IMR-90 (cell line): ENCODE results near the gene AOPEP. TPM values are rescaled to one million over a fixed set of nuclear protein-coding genes. Genes with fewer than 3 reads are reported as not detected.

Experiments
- ATAC-seq: fragments of 200-7000 bp; cut with Tn5 transposase; 2 replicates; pipeline ENCODE4 v1.9.1; 2020; ENCODE audit warnings: low read depth, mild to moderate bottlenecking, moderate library complexity
- BruUV-seq: library from RNA; stranded (reverse); fragments of 400-500 nt; replicated peaks from 2 replicates; lab custom pipeline; 2021; lab: Mats Ljungman, UMichigan
- CTCF ChIA-PET: fragments of 300-600 bp; formaldehyde crosslinking; extraction: SDS; loops from one replicate; lab custom pipeline; 2021; ENCODE audit warnings: antibody characterized with exemption; lab: Yijun Ruan, JAX
- POLR2A ChIA-PET: fragments of 300-600 bp; sonication (Branson Sonifier 250); formaldehyde crosslinking; loops from one replicate; lab custom pipeline; 2022; ENCODE audit warnings: antibody characterized with exemption; ENCODE audit not compliant: unreplicated experiment; lab: Charles Lee
- DNase-seq: peaks from one replicate; pipeline ENCODE4 v3.0.0; 2013
- H2AFZ ChIP-seq: replicated peaks from 2 replicates; pipeline ENCODE3; 2013; ENCODE audit warnings: low read length, mild to moderate bottlenecking; ENCODE audit not compliant: poor library complexity
- H2AK5ac ChIP-seq: 2 replicates; pipeline ENCODE4 v1.6.1; 2013; ENCODE audit warnings: low read depth, low read length, inconsistent platforms
- H2AK9ac ChIP-seq: replicated peaks from 2 replicates; pipeline ENCODE3; 2013; ENCODE audit warnings: mild to moderate bottlenecking, low read depth, low read length, moderate library complexity; ENCODE audit not compliant: poor library complexity
- H2BK120ac ChIP-seq: 2 replicates; pipeline ENCODE4 v1.6.1; 2013; ENCODE audit warnings: low read depth, low read length, inconsistent platforms
- H2BK15ac ChIP-seq: 3 replicates; pipeline ENCODE4 v1.6.1; 2013; ENCODE audit warnings: low read depth, low read length, inconsistent platforms
- H2BK20ac ChIP-seq: 2 replicates; pipeline ENCODE4 v1.6.1; 2013; ENCODE audit warnings: low read depth, mild to moderate bottlenecking, inconsistent platforms, low read length, moderate library complexity
- H2BK5ac ChIP-seq: 2 replicates; pipeline ENCODE4 v1.6.1; 2013; ENCODE audit warnings: mild to moderate bottlenecking, low read depth, low read length, inconsistent platforms; ENCODE audit not compliant: poor library complexity, severe bottlenecking
- H3K14ac ChIP-seq: replicated peaks from 2 replicates; pipeline ENCODE4 v1.6.1; 2013; ENCODE audit warnings: low read depth, low read length, inconsistent platforms
- H3K18ac ChIP-seq: 2 replicates; pipeline ENCODE4 v1.6.1; 2013; ENCODE audit warnings: low read depth, low read length, control low read depth
- H3K23ac ChIP-seq: 2 replicates; pipeline ENCODE4 v1.6.1; 2013; ENCODE audit warnings: low read depth, low read length, inconsistent platforms
- H3K27ac ChIP-seq: 2 replicates; pipeline ENCODE4 v1.5.1; 2013; ENCODE audit warnings: mild to moderate bottlenecking, control low read depth, low read length; ENCODE audit not compliant: insufficient read depth
- H3K27me3 ChIP-seq: 2 replicates; pipeline ENCODE4 v1.6.1; 2013; ENCODE audit warnings: low read length; ENCODE audit not compliant: control insufficient read depth, insufficient read depth
- H3K36me3 ChIP-seq: 2 replicates; pipeline ENCODE4 v1.6.1; 2013; ENCODE audit warnings: low read length, mixed read lengths; ENCODE audit not compliant: control insufficient read depth, insufficient read depth
- H3K4ac ChIP-seq: 2 replicates; pipeline ENCODE4 v1.6.1; 2013; ENCODE audit warnings: low read depth, low read length, inconsistent platforms
- H3K4me1 ChIP-seq: 2 replicates; pipeline ENCODE4 v1.6.1; 2013; ENCODE audit warnings: low read length, mixed read lengths; ENCODE audit not compliant: control insufficient read depth, insufficient read depth
- H3K4me2 ChIP-seq: 2 replicates; pipeline ENCODE4 v1.6.1; 2013; ENCODE audit warnings: low read depth, mild to moderate bottlenecking, control low read depth, low read length, moderate library complexity
- H3K4me3 ChIP-seq: 2 replicates; pipeline ENCODE4 v1.5.1; 2013; ENCODE audit warnings: low read depth, mild to moderate bottlenecking, control low read depth, low read length, moderate library complexity; ENCODE audit not compliant: insufficient read depth
- H3K56ac ChIP-seq: 2 replicates; pipeline ENCODE4 v1.6.1; 2013; ENCODE audit warnings: low read length, inconsistent platforms; ENCODE audit not compliant: insufficient read depth; ENCODE audit errors: extremely low read depth
- H3K79me1 ChIP-seq, 2 experiments: 2 replicates each; pipeline ENCODE4 v1.6.1; 2013; ENCODE audit warnings: low read length in 2 of 2, inconsistent platforms in 1 of 2, low read depth in 1 of 2
- H3K9ac ChIP-seq: 2 replicates; pipeline ENCODE4 v1.6.1; 2013; ENCODE audit warnings: low read depth, low read length, control low read depth
- H3K9me1 ChIP-seq: 2 replicates; pipeline ENCODE4 v1.6.1; 2013; ENCODE audit warnings: low read length, inconsistent platforms; ENCODE audit not compliant: insufficient read depth
- H3K9me3 ChIP-seq: 2 replicates; pipeline ENCODE4 v1.6.1; 2013; ENCODE audit warnings: low read length; ENCODE audit not compliant: control insufficient read depth, insufficient read depth
- H4K20me1 ChIP-seq: 2 replicates; pipeline ENCODE4 v1.6.1; 2013; ENCODE audit warnings: low read length, inconsistent platforms; ENCODE audit not compliant: insufficient read depth
- H4K5ac ChIP-seq: 2 replicates; pipeline ENCODE4 v1.6.1; 2013; ENCODE audit warnings: mild to moderate bottlenecking, low read depth, low read length, control low read depth
- H4K8ac ChIP-seq, 2 experiments: 2 replicates each; pipeline ENCODE4 v1.6.1; 2013; ENCODE audit warnings: low read depth in 2 of 2, low read length in 2 of 2, control low read depth in 1 of 2, inconsistent platforms in 1 of 2
- H4K91ac ChIP-seq: 2 replicates; pipeline ENCODE4 v1.6.1; 2013; ENCODE audit warnings: low read depth, low read length, inconsistent platforms; ENCODE audit not compliant: insufficient read depth
- BHLHE40 ChIP-seq: fragments of 150-350 bp; IDR thresholded peaks from 2 replicates; pipeline ENCODE4 v1.6.1; 2016; ENCODE audit warnings: mild to moderate bottlenecking, low read depth, low read length
- CEBPB ChIP-seq: IDR thresholded peaks from 2 replicates; pipeline ENCODE4 v1.6.1; 2012; ENCODE audit warnings: low read depth, low read length, improper control_type of control experiment
- CHD1 ChIP-seq: IDR thresholded peaks from 2 replicates; pipeline ENCODE4 v1.6.1; 2012; ENCODE audit warnings: low read depth, low read length, improper control_type of control experiment
- ELK1 ChIP-seq: fragments of 150-350 bp; IDR thresholded peaks from 2 replicates; pipeline ENCODE4 v1.6.1; 2016; ENCODE audit warnings: low read depth, mild to moderate bottlenecking, low read length, moderate library complexity, borderline replicate concordance
- FOS ChIP-seq: fragments of 150-350 bp; IDR thresholded peaks from 2 replicates; pipeline ENCODE4 v1.6.1; 2016; ENCODE audit warnings: low read depth, low read length
- MAFK ChIP-seq: IDR thresholded peaks from 2 replicates; pipeline ENCODE4 v1.6.1; 2012; ENCODE audit warnings: low read depth, low read length, improper control_type of control experiment
- MAZ ChIP-seq: IDR thresholded peaks from 2 replicates; pipeline ENCODE4 v1.6.1; 2012; ENCODE audit warnings: low read depth, mild to moderate bottlenecking, low read length, improper control_type of control experiment, moderate library complexity, borderline replicate concordance
- MXI1 ChIP-seq: IDR thresholded peaks from 2 replicates; pipeline ENCODE4 v1.6.1; 2012; ENCODE audit warnings: low read depth, mild to moderate bottlenecking, low read length, moderate library complexity, borderline replicate concordance
- POLR2A ChIP-seq: IDR thresholded peaks from 2 replicates; pipeline ENCODE4 v1.6.1; 2012; ENCODE audit warnings: mild to moderate bottlenecking, low read depth, low read length
- RAD21 ChIP-seq: IDR thresholded peaks from 2 replicates; pipeline ENCODE4 v1.6.1; 2012; ENCODE audit warnings: low read length, improper control_type of control experiment
- RCOR1 ChIP-seq: IDR thresholded peaks from 2 replicates; pipeline ENCODE4 v1.6.1; 2012; ENCODE audit warnings: mild to moderate bottlenecking, low read length, improper control_type of control experiment; ENCODE audit not compliant: insufficient replicate concordance
- RFX5 ChIP-seq: IDR thresholded peaks from 2 replicates; pipeline ENCODE4 v1.8.0; 2012; ENCODE audit warnings: low read depth, mild to moderate bottlenecking, low read length, moderate library complexity
- SMC3 ChIP-seq: fragments of 150-350 bp; IDR thresholded peaks from 2 replicates; pipeline ENCODE4 v1.6.1; 2016; ENCODE audit warnings: low read depth, mild to moderate bottlenecking, antibody characterized with exemption, low read length, moderate library complexity
- USF2 ChIP-seq: fragments of 150-350 bp; IDR thresholded peaks from 2 replicates; pipeline ENCODE4 v1.6.1; 2017; ENCODE audit warnings: mild to moderate bottlenecking, antibody characterized with exemption, low read length, low read depth
- WGBS, 2 experiments: methylation state at CpG; one replicate each; pipeline versions ENCODE4 v1.1.5 to v1.1.7; 2013; ENCODE audit warnings: missing lambda C conversion rate in 2 of 2; ENCODE audit not compliant: insufficient read length in 1 of 2; ENCODE audit errors: extremely low coverage in 2 of 2; 5-methylcytosine and 5-hydroxymethylcytosine counted together
- dilution Hi-C: fragments of 300-500 bp; cut with HindIII; formaldehyde crosslinking; loops from one replicate; pipeline ENCODE4 v1.14.3; 2018; ENCODE audit warnings: low sequenced_read_pairs; ENCODE audit not compliant: unreplicated experiment
- in situ Hi-C: fragments of 300-500 bp; cut with MboI; formaldehyde crosslinking; loops from 3 replicates; pipeline ENCODE4 v1.14.3; 2019; ENCODE audit warnings: low sequenced_read_pairs, inconsistent platforms, mixed read lengths
- intact Hi-C: fragments of 100-400 bp; cut with micrococcal nuclease; formaldehyde crosslinking; loops from 2 replicates; pipeline ENCODE4 v1.10.0; 2022
- polyA plus RNA-seq, 3 experiments: library from polyadenylated mRNA; depleted of rRNA; stranded (reverse); fragments of >200 nt; gene quantifications; 2 replicates each; pipeline ENCODE4 v1.2.3, GENCODE V29; 2012; ENCODE audit warnings: low replicate concordance in 1 of 3
- total RNA-seq: library from RNA; depleted of rRNA; stranded (reverse); fragments of >200 nt; gene quantifications from 2 replicates; pipeline ENCODE4 v1.2.3, GENCODE V29; 2012

AOPEP gene
- total and polyA plus RNA-seq, 2 of the 4 experiments (the other 2 are of a cell fraction): 34.9 to 38.7 TPM

GRCh38 chr9:94922098-94922607 is 195.7 kb downstream of the AOPEP start:
- Histone ChIP-seq H3K4me2 (peak overlapping the region; percentile 59), H3K18ac (peak overlapping the region; percentile 93), H3K27ac (peak overlapping the region; percentile 97), H3K4ac (peak overlapping the region; percentile 98), H3K14ac (peak overlapping the region; percentile 96), H3K56ac (peak overlapping the region; percentile 99), H2AFZ (peak overlapping the region; percentile 73), H4K5ac (peak overlapping the region; percentile 91), H2BK5ac (peak overlapping the region; percentile 94), H4K20me1 (no peaks in the 10 kb centered on the region), H3K9ac (peak overlapping the region; percentile 80), H2BK15ac (peak overlapping the region; percentile 96), H2BK20ac (peak overlapping the region; percentile 96), H3K79me1 (peaks cover 21 to 43% of the 10 kb centered on the region in 2 experiments), H3K9me1 (peaks cover 29% of the 10 kb centered on the region), H3K23ac (peak overlapping the region; percentile 94), H3K4me1 (peaks cover 30% of the 10 kb centered on the region), H3K4me3 (no peak overlapping the region), H3K27me3 (no peaks in the 10 kb centered on the region), H2AK5ac (peak overlapping the region; percentile 98), H2AK9ac (peak overlapping the region; percentile 98), H3K9me3 (no peaks in the 10 kb centered on the region), H2BK120ac (peak overlapping the region; percentile 97), H4K8ac (peak overlapping the region; percentile 93 to 98), H4K91ac (peak overlapping the region; percentile 99), H3K36me3 (peaks cover under 1% of the 10 kb centered on the region; the same call in 1 of the 2 replicates)
- BruUV-seq: no TSS peak
- ATAC-seq (peak; percentile 71), DNase-seq (peak; percentile 98)
- CTCF ChIA-PET: interaction anchor here (0.5 to 1.1 kb wide), 2 partner anchors 18 to 104 kb away, joined by 3 read pairs; no protein-coding TSS in a partner anchor
- 5% methylated on average over 8 of the region's 10 CpGs; no CpG with 5 or more reads in 1 of the 2 experiments for WGBS, 2 experiments
- TF ChIP-seq RAD21 (peak; percentile 40), RCOR1 (peak; percentile 90), RFX5 (no peak), BHLHE40 (peak; percentile 73; the same call in 1 of the 2 replicates), FOS (peak; percentile 61), CEBPB (0 out of 2 replicates have a peak, but pooled peaks have one; percentile 20), MAZ (peak; percentile 62; the same call in 1 of the 2 replicates), USF2 (no peak), POLR2A (no peak; the same call in 1 of the 2 replicates), SMC3 (no peak), MAFK (peak; percentile 69), CHD1 (no peak; the same call in 1 of the 2 replicates), ELK1 (no peak), MXI1 (0 out of 2 replicates have a peak, but pooled peaks have one; percentile 46)
- POLR2A ChIA-PET: interaction anchor here (0.7 to 1.1 kb wide), 2 partner anchors 85 to 94 kb away, joined by 3 read pairs; no protein-coding TSS in a partner anchor
- in situ Hi-C loops: no loop called here
- intact Hi-C loops: loop anchor here (1.0 to 5.0 kb wide), 7 partner anchors 15 to 240 kb away; no protein-coding TSS in a partner anchor
- dilution Hi-C loops: no loop called here
